Fibroblast of skin of left biceps (primary cell): ENCODE data around the gene C10orf71.

Experiments used
- DNase-seq, 2 experiments: peaks; one replicate each; pipeline ENCODE4 v3.0.0-alpha.2; 2013; ENCODE audit warnings: low read depth in 2 of 2

Gene C10orf71

DNA sequence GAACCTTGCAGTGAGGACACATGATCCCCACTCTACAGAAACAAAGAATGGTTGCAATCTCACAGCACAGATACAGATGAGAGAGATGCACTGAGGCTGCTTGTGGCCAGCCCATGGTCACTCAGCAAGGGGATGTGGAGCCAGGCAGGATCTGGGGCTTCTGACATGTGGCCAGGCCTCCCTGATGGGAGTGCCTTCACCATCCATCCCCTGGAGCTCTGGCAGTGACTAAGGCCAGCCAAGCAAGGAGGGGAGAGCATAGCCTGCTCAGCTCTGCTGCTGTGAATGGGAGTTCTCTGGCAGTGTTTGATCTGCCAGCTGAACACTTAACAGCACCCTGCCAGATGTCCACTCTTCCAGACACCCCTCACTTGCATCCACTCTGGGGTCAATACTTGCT is 19.8 kb downstream of the C10orf71 start:
- DNase-seq = no peak

DNA sequence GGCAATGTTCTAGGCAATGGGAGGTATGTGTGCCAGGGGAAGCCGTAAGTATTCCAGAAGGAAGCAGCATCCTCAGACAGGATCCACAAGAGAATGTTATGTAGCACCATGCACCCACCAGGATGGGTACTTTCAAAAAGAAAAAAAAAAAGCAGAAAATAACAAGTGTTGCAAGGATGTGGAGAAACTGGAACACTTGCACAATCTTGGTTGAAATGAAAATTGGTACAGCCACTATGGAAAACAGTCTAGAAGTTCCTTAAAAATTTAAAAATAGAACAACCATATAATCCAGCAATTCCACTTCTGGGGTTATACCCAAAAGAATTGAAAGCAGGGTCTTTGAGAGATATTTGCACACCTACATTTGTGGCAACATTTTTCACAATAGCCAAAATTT is 20.2 kb downstream of the C10orf71 start:
- no peak for DNase-seq

DNA sequence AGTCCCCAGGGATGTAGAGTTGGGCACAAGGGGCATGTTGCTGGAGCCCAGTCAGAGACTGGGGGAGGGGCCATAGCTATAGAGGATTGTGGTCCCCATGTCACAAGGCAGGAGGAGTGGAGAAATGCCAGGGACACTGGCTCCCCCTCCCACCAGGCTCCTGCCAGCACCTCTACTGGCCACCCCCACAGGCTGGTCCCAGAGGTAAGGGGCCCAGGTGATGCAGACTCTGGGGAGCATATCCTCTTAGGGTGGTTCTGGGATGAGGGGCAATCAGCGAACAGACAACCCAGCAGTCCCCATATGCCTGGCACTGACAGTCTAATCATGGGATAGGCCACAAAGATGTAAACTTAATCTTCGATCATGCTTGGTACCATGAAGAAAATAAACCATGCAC is 21.2 kb downstream of the C10orf71 start:
- no peak for DNase-seq

DNA sequence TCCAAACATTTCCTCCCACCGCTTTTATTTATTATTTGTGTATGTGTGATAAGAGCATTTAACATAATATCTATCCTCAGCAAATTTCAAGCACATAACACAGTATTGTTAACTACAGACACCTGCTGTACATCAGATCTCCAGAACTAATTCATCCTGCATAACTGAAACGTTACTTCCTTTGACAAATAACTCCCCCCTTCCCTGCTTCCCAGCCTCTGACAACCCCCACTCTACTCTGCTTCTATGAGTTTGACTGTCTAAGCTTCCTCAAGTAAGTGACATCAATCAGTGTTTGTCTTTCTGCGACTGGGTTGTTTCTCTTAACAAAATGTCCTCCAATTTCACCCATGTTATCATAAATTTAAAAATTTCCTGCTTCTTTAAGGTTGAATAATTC is 22.1 kb downstream of the C10orf71 start:
- DNase-seq = no peak

DNA sequence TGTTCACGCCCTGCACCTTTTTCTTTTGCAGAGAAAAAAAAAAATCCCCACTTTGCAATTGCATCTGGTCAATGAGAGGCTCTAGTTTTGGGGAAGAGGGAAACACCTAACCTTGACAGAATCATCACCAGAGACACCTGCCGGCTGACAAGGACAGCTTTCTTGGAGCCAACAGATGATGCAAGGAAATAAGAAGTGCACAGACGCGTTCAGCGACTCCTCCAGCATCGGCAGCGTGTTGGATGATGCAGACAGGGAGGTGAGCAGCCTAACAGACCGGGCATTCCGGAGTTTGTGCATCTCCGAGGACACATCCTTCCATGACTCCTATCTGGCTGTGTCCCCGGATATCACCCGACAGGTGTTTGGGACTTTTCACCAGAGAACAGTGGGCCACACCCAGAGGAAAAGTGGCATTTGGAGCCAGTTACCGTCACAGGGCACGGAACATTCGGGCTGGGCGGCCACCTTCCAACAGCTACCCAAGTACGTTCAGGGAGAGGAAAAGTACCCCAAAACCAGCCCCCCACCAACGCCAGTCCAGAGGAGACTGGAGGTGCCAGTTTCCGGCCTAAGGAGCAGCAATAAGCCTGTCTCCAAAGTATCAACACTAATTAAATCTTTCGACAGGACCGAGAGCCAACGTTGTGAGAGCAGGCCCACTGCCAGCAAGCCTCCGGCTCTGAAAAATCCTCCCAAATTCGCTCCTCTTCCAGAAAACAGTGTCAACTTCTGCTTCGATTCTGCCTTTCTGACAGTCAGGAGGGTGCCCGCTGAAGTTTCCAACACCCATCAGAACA is 23.6 kb downstream of the C10orf71 start:
- no peak for DNase-seq

DNA sequence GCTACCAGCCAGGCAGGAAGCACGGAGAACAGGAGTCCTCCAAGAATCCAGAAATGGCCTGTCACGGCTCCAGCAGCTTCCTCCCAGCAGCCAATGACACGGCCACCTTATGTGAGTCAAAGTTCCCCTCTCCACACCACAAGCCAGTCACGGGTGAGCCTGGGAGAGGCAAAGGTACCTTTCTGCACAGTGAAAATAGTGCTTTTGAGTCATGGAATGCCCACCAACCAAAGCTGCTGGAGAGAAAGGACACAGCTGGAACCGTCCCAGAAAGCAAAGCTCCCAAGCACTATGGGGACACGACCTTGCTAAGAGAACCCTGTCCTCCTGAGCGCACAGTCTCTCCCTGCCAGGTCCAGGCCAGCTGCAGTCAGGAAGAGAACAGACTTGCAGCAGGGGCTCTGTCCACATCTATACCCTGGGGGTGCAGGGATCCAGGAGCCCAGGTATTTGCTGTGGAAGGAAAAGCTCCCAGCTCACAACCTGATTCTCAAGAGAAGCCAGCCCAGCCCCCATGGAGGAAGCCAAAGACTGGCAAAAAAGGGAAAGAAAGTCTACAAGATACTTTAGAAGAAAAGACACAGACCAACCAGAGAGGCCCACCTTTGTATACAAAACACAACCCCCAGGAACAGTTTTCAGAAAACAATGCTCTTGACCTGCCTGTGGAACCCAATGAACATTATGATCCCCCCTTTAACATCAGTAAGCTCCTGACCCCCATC is 24.4 kb downstream of the C10orf71 start:
- DNase-seq = no peak

DNA sequence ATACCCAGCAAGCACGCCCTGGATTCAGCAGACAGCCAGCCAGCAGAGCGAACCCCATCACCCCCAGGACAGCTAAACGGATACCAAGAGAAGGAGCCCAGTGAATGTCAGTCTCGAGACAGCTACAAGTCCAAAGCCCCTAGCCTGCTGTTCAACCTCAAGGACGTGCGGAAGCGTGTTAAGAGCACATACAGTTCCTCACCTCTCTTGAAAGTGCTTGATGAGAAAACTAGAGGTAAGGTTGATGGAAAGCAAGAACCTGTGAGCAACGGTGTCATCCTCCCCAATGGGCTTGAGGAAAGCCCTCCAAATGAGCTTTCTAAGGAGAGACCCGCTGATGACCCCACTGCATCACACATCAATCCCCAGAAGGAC is 24.9 kb downstream of the C10orf71 start:
- no peak for DNase-seq

DNA sequence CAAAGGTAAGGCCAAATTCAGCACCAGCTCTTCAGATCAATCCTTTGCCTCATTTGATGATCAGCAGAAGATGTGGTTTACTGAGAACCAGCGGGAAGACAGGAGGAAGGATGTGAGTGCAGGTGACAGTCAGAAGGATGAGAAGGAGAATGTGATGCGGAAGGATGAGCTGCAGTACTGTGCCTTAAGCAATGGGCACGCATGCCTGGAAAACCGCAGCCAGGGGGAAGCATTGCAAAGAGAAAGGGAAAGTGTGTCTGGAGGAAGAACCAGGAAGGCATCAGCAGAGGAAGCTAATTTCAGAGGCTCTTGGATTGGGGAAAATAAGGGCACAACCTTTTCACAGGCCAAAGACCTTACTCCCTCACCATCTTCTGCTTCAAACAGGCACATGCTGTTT is 25.7 kb downstream of the C10orf71 start:
- DNase-seq = no peak

DNA sequence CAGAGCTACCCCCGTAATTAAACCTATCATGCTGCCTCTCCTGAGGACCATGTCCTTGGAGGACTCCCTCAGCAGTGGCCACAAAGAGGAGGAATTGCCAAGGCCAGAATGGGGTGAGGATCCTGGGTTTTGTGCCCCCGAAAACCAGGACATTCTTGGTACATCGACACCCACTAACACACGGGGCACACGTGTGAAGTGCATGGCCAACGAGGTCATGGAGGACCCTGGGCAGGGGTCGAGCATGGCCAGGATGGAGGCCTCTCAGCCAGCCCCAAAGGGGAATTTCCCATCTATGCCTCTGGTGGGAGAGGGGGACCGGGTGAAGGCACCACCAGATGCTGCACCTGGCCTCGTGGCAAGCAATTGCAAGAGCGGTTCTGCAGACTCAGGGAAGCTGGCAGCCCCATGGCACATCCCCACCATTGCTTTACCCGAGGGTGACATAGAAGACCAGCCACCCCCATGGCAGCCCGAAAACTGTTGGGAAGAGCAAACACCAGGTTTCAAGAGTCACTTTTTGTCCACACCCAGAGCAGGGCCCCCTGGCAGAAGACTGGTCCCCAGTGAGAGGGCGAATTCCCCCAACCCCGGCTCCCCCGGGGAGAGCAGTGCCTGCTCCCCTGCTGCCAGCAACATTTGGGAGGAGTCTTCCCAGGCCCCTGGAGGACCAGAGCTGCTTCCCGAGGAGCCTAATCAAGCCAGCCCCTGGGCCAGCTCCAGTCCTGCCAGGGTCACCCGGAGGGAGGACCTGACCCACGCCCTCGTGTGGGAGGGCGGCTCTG is 26.4 kb downstream of the C10orf71 start:
- no peak for DNase-seq

DNA sequence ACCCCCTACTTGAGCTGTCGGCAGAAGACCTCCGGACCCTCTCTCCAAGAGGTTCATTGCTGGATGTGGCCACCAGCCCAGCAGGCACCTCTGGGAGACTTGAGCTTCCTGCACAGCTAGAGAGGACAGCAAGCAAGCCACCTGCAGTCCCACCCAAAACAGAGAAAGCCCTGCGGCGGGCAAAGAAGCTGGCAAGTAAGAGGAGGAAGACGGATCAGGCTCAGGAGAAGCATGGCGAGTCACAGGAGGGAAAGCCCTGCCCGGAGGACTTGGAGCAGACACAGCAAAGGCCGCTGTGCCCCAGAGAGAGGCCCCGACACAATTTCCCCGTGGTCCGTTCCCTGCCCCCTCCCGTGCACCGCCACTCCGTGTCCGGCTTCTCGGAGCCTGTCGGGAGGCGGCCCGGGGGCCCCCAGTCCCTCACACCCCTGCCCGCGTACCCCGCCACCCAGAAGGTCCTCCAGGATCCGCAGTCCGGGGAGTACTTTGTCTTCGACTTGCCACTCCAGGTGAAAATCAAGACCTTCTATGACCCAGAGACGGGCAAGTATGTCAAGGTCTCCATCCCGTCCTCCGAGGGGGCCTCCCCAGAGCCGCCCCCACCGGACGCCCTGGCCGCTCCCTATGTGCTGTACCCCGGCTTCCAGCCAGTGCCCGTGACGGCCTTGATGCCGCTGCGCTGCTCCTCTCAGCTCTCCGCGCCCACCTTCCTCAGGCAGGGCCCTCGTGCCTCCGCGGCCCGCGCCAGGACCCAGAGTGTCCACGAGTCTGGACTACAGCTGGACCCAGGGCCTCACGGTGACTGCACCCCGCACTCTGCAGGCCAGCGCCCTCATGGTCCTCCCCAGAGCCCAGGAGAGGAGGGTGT is 27.2 kb downstream of the C10orf71 start:
- no peak for DNase-seq

DNA sequence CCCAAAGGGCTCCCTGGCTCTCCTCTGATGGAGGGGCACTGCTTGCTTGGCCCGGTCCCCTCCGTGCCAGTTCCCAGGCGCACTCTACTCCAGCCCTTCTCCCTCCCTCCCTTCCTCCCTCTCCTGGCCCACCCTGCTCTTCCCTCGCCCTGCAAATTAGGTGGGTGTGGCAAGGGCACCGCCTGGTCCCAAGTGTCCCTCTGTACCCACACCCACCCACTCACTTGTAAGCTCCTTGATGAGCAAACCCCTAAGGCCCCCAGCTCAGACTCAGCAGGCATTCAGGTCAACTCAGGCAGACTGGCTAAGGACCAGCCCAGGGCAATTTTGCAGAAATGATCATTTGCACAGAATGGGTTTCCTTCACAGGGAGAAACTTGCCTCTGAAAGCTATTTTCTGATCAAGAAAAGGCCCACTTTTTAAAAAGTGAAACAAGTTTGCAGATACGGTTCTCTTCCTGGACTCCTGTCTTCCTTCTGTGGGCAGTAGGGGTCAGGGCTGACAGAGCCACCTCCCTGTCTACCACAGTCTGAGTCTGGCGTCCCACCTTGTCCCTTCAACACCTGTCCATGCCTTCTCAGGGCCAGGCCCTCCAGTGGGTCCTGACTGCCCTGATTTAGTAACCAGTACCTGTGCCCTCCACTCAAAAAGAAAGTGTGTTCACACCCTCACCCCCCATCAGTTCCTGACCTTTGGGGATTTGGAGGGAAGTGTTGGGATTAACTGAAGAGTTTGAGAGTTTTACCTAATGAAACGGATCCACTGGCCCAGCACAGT is 28.3 kb downstream of the C10orf71 start:
- DNase-seq = no peak

DNA sequence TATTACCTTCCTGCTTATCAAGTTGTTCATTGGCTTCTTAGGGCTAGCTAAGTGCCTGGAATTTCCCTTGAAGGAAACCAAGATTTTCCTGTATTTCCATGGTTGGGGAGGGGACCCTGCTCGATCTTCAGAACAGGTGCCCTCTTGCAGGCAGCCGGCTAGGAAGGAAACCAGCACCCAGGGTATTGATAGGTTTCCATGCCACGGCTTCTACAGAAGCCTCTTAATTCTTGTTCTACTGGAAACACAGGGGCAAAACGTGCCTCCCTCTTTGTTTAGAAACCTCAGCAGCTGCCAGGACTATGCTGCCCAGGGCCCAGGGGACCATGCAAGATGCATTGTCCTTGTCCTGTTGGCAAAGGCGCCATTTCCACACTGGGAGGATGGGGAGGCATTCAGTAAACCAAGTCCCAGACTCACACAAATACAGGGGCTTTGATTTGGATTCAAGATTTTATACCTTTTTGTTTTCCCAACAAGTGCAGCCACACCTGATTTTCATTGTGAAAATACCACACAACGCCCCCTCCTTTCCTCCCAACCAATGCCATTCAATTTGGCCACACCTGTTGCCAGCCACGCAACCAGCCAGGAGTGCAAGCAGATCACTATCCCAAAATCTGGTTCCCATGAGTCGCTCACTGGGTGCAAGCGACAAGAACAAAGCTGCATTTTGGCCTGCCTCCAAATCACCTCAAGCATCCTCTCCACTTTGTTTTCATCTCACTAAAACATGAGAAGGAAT is 29.6 kb downstream of the C10orf71 start:
- DNase-seq = no peak

DNA sequence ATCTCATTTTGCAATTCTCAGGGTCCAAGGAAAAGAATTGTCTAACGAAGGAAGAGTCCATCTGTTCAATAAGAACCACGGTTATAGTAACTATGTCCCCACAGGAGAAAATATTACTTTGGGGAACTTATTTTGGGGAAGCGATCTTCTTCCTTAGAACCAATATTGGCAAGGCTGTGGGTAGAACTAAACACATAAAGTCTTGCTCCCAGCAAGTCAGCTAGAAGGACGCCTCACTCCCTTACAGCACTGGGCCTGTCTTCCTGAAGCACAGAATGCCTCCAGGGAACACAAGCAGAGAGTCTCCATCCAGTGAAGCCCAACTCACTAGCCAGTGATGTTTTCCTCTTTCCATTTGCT is 30.2 kb downstream of the C10orf71 start:
- DNase-seq = no peak

DNA sequence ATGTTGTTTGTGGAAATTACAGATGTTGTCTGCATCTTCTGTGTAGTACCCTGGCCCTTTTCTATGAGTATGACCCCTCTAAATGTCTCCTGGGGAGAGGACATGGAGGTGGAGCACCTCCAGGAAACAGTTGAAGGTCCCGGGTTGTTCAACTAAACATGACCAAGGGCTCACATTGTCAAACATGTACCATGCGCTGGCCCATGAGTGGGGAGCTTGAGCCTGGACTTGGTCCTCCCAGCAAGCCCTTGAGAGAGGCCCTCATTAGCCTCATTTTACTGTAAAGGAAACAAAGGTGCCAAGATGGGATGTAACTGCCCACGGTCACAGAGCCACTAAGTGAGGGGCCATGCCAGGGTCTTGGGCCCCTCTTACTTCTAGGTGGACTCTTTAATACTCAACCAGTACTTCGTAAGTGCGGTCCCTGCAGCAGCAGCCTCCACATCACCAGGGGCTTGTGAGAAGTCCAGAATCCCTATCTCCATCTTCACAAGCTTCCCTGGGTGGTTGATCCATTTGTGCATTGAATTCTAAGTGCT is 31.2 kb downstream of the C10orf71 start:
- DNase-seq = no peak

DNA sequence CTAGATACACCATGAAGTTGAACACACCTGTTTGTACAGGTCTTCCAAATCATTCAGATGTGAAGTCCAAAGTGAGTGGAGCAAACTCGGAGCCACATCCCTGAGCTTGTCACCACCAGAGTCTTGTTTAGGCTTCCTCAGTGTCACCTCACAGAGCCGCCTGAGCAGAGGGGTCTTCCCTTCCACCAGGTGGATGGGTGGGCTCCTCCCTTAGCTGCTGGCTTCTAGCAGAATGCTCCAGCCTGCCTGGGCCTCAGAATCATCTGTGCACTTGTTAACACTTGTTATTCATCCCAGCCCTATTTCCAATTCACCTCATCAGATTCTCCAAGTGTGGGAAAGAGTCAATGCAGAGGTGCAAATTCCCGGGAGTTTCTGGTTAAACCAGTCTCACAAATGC is 32.5 kb downstream of the C10orf71 start:
- DNase-seq = no peak

DNA sequence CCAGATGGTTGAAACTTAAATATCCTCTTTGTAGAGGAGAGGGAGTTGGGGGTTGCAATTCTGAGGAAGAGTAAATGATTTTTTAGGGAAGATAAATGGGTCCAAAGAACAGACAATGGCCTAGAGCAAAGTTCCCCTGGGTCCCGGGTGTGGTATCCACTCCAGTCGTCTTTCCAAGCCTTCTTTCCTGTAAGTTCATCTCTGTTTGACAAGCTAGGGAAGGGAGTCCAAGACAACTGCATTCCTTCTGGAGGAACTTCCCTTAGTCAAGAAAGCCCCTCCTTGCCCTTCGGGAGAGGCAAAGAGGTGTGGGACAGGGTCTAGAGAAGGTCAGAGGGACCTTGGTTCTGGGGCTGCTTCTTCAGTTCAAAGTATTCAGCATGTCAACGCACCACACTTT is 33.4 kb downstream of the C10orf71 start:
- no peak for DNase-seq

DNA sequence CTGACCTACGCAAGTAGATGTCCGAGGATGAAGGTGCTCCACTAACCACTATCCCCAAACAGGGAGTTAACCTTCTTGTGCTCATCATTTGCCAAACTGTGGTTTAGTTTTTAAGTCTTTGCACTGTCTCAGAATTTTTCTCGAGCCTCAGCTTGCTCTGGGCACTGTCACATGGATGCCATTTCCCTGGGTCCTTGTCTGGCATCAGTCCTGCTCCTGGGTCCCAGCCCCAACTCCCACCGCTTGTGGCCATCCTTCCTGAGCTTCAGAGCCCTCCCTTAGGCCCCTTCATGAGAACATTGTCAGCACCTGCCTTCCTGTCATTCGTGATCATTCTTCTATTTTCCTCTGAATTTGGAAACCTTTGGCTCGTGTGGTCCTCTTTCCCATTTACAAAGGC is 33.8 kb downstream of the C10orf71 start:
- DNase-seq = no peak

DNA sequence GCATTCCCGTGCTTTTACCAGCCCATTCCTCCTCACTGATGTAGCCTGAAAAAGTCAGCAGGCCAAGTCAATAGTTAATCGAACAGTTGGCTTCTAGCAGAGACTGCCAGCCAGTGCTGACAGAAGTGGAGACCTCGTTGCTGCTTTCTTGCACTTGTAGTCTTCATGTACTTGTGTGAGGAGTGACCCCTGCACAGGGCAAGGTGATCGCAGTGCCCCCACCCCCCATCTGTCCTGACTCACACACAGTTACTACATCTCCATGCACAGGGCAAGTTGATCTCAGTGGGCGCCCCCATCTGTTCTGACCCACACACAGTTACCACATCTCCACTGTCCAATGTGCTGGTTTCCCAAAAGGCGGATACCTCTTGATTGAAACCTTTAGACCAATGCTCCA is 34.2 kb downstream of the C10orf71 start:
- no peak for DNase-seq

DNA sequence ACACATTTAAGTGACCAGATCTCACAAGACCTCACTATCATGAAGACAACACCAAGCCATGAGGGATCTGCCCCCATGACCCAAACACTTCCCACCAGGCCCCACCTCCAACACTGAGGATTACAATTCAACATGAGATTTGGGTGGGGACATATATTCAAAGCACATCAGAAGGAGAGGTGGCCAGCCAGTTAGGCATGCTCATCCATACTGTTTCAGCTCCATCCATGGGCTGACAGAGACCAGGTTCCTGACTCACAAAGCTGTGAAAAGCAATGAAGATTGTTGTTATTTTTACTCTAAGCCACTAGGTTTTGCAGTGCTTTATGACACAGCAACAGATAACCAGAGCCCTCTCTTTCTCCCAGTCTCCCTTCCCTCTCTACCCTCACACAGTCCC is 36.0 kb downstream of the C10orf71 start:
- DNase-seq = no peak

DNA sequence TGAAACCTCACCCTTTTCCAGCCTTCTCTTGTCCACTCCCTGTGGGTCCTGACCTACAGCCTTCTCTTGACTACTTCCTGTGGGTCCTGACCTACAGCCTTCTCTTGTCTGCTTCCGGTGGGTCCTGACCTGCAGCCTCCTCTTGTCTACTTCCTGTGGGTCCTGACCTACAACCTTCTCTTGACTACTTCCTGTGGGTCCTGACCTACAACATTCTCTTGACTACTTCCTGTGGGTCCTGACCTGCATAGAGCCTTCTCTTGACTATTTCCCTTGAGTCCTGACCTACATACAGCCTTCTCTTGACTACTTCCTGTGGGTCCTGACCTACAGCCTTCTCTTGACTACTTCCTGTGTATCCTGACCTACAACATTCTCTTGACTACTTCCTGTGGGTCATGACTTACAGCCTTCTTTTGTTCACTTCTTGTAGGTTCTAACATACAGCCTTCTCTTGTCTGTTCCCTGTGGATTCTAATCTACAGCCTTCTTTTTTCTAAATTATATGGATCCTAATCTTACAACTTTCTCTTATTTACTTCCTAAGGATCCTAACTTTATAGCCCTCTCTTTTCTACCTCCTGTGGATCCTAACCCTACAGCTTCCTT is 36.5 kb downstream of the C10orf71 start:
- DNase-seq = no peak
